Stimulated activated CD8-positive, alpha-beta memory T cell treated with anti-CD3 and anti-CD28 coated beads, Interleukin-15, amount 100 ng/mL, for 48 hours (primary cell): ENCODE measurements around the gene NUTM2F.
"Not testable (repeated sequence)": the region's sequence is repeated elsewhere in the genome, so short reads cannot be mapped to it uniquely, and the experiment has no call there.

Experiments
- DNase-seq, 2 donors: peaks; one replicate each; pipeline ENCODE4 v3.0.0-alpha.2; 2020; ENCODE audit warnings: low read depth in 2 of 2

Gene NUTM2F

GRCh38 chr9:94316236-94316635, 12.2 kb downstream of the NUTM2F start:
- not testable (repeated sequence) for DNase-seq

- DNase-seq = not testable (repeated sequence)
These were observed 13.1 kb downstream of the NUTM2F start for GRCh38 chr9:94315034-94315984.

- DNase-seq = no peak
These were observed 25.1 kb downstream of the NUTM2F start for GRCh38 chr9:94303321-94303720.

- no peak for DNase-seq
These were observed 26.0 kb downstream of the NUTM2F start for GRCh38 chr9:94302426-94302825.

GRCh38 chr9:94301583-94301982, 26.9 kb downstream of the NUTM2F start:
- DNase-seq = no peak

- DNase-seq = no peak
These were observed 27.8 kb downstream of the NUTM2F start for GRCh38 chr9:94300470-94301301.

GRCh38 chr9:94298949-94299599, 29.4 kb downstream of the NUTM2F start:
- DNase-seq = no peak

- DNase-seq = no peak
These were observed 38.8 kb downstream of the NUTM2F start for GRCh38 chr9:94289691-94290090.

- DNase-seq = no peak
These were observed 40.4 kb downstream of the NUTM2F start for GRCh38 chr9:94287877-94288513.

GRCh38 chr9:94286116-94286515, 42.3 kb downstream of the NUTM2F start:
- DNase-seq = no peak

- DNase-seq = no peak
These were observed 47.3 kb downstream of the NUTM2F start for GRCh38 chr9:94281101-94281500.

GRCh38 chr9:94280409-94280989, 47.9 kb downstream of the NUTM2F start:
- no peak for DNase-seq

- DNase-seq = no peak
These were observed 50.4 kb downstream of the NUTM2F start for GRCh38 chr9:94277885-94278536.

- not testable (repeated sequence) for DNase-seq
These were observed 51.4 kb downstream of the NUTM2F start for GRCh38 chr9:94277029-94277428.

GRCh38 chr9:94270009-94270408, 58.4 kb downstream of the NUTM2F start:
- no peak for DNase-seq

GRCh38 chr9:94269264-94269663, 59.2 kb downstream of the NUTM2F start:
- DNase-seq = no peak
